ENCODE measurements around the gene SURF6.

GRCh38 chr9:133307301-133307700 lies 28.7 kb downstream of the SURF6 start:
- TF ChIP-seq CTCF (IDR thresholded peaks at IDR 0.05) (no peak), POLR2A (IDR thresholded peaks at IDR 0.05) (no peak)

Data from body of pancreas (tissue), 4 donors.